HepG2 (cell line): Measurements from ENCODE around the gene TMEFF2. TPM values are rescaled to one million over a fixed set of nuclear protein-coding genes. Genes with fewer than 3 reads are reported as not detected.

Experiments
- ATAC-seq: fragments of 200-7000 bp; cut with Tn5 transposase; 3 replicates; pipeline ENCODE4 v1.9.1; 2020; ENCODE audit warnings: mild to moderate bottlenecking, moderate library complexity
- BruUV-seq: library from RNA; stranded (reverse); fragments of 400-500 nt; replicated peaks from 2 replicates; lab custom pipeline; 2021; lab: Mats Ljungman, UMichigan
- CTCF ChIA-PET: fragments of 300-600 bp; formaldehyde crosslinking; extraction: SDS; loops from one replicate; lab custom pipeline; 2021; ENCODE audit warnings: low total read pairs, inconsistent platforms, low intra/inter-chr PET ratio; lab: Yijun Ruan, JAX
- POLR2A ChIA-PET: fragments of 350-600 bp; sonication (Branson Sonifier 250); formaldehyde crosslinking; loops from one replicate; lab custom pipeline; 2020; ENCODE audit warnings: antibody characterized with exemption, inconsistent platforms; lab: Yijun Ruan, JAX
- DNase-seq: peaks from one replicate; pipeline ENCODE4 v3.0.0-alpha.2; 2015; ENCODE audit warnings: low spot score
- FAIRE-seq: peaks from 3 replicates; lab custom pipeline; 2011; peaks lifted over from hg19 to GRCh38; lab: Jason Lieb, UNC
- H2AFZ ChIP-seq: one replicate; pipeline ENCODE4 v1.6.1; 2011; ENCODE audit warnings: low read length, inconsistent platforms
- H3K27ac ChIP-seq: fragments of 300-600 bp; 3 replicates; pipeline ENCODE4 v1.8.0; 2011; ENCODE audit warnings: mixed run types, mild to moderate bottlenecking, mixed read lengths, low read length, inconsistent platforms; ENCODE audit not compliant: insufficient read depth; ENCODE audit errors: extremely low read length
- H3K27me3 ChIP-seq, 2 experiments: fragments of 200-600 bp in 1 of 2; 2 replicates in 1 of 2; 3 replicates in 1 of 2; pipeline versions ENCODE4 v1.6.0 to v1.8.0; 2011; ENCODE audit warnings: low read length in 2 of 2, mild to moderate bottlenecking in 2 of 2, moderate library complexity in 2 of 2, inconsistent platforms in 1 of 2; ENCODE audit not compliant: insufficient read depth in 2 of 2, control insufficient read depth in 1 of 2
- H3K36me3 ChIP-seq, 2 experiments: fragments of 200-600 bp in 1 of 2; replicated peaks in 1 of 2; 2 replicates in 1 of 2; 3 replicates in 1 of 2; pipeline versions ENCODE4 v1.5.1 to v1.8.0; 2011; ENCODE audit warnings: low read length in 2 of 2, inconsistent platforms in 1 of 2; ENCODE audit not compliant: insufficient read depth in 2 of 2, control insufficient read depth in 1 of 2
- H3K4me1 ChIP-seq: 2 replicates; pipeline ENCODE4 v1.5.1; 2012; ENCODE audit warnings: low read length, inconsistent platforms; ENCODE audit not compliant: insufficient read depth
- H3K4me2 ChIP-seq: 2 replicates; pipeline ENCODE4 v1.6.0; 2011; ENCODE audit warnings: low read depth, low read length, inconsistent platforms
- H3K4me3 ChIP-seq, 3 experiments: fragments of 200-600 bp in 1 of 3; sonication (generic), shearing (Covaris generic) in 1 of 3; replicated peaks in 1 of 3; 2 replicates each; pipeline ENCODE4 v1.5.1; 2011 to 2016; ENCODE audit warnings: low read length in 3 of 3, inconsistent platforms in 2 of 3, low read depth in 2 of 3, mild to moderate bottlenecking in 2 of 3, control low read depth in 1 of 3, mixed read lengths in 1 of 3; ENCODE audit not compliant: insufficient read depth in 1 of 3
- H3K79me2 ChIP-seq: one replicate; pipeline ENCODE4 v1.6.1; 2011; ENCODE audit warnings: low read length, inconsistent platforms; ENCODE audit not compliant: insufficient read depth
- H3K9ac ChIP-seq: 2 replicates; pipeline ENCODE4 v1.6.0; 2011; ENCODE audit warnings: mild to moderate bottlenecking, low read depth, low read length, inconsistent platforms; ENCODE audit not compliant: insufficient read depth
- H3K9me3 ChIP-seq: 2 replicates; pipeline ENCODE4 v1.5.1; 2012; ENCODE audit warnings: mild to moderate bottlenecking, low read length
- H4K20me1 ChIP-seq: 2 replicates; pipeline ENCODE4 v1.6.0; 2011; ENCODE audit warnings: inconsistent platforms, mild to moderate bottlenecking, low read length, moderate library complexity; ENCODE audit not compliant: insufficient read depth
- ARNTL ChIP-seq: sonication (generic); formaldehyde crosslinking; IDR thresholded peaks from 2 replicates; pipeline ENCODE4 v1.4.0; 2020; ENCODE audit warnings: mild to moderate bottlenecking, missing genetic modification reagents
- GZF1 ChIP-seq: sonication (generic); formaldehyde crosslinking; IDR thresholded peaks from 2 replicates; pipeline ENCODE4 v1.5.1; 2020; ENCODE audit warnings: mild to moderate bottlenecking, missing genetic modification reagents
- MAFF ChIP-seq: IDR thresholded peaks from 2 replicates; pipeline ENCODE4 v1.6.1; 2011; ENCODE audit warnings: low read depth, low read length, improper control_type of control experiment
- TAF15 ChIP-seq: fragments of 200-400 bp; formaldehyde crosslinking; IDR thresholded peaks from one replicate; pipeline ENCODE4 v1.6.1; 2018; ENCODE audit warnings: mild to moderate bottlenecking, low read depth, low read length; ENCODE audit not compliant: poor library complexity, severe bottlenecking
- WIZ ChIP-seq: sonication (generic); formaldehyde crosslinking; IDR thresholded peaks from 2 replicates; pipeline ENCODE4 v1.5.1; 2020; ENCODE audit warnings: mild to moderate bottlenecking, missing genetic modification reagents
- ZKSCAN8 ChIP-seq: IDR thresholded peaks from 2 replicates; pipeline ENCODE4 v1.6.1; 2016; ENCODE audit warnings: borderline replicate concordance, missing genetic modification reagents, missing compliant biosample characterization
- ZNF576 ChIP-seq: sonication (generic); formaldehyde crosslinking; IDR thresholded peaks from 2 replicates; pipeline ENCODE4 v1.4.0; 2020; ENCODE audit warnings: mild to moderate bottlenecking, missing genetic modification reagents
- ZNF761 ChIP-seq: sonication (generic); formaldehyde crosslinking; conservative IDR thresholded peaks from 2 replicates; pipeline ENCODE4 v1.4.0; 2020; ENCODE audit warnings: mild to moderate bottlenecking, missing genetic modification reagents
- ZSCAN25 ChIP-seq: sonication (generic); formaldehyde crosslinking; IDR thresholded peaks from 2 replicates; pipeline ENCODE4 v1.8.0; 2022; ENCODE audit warnings: mild to moderate bottlenecking, missing genetic modification reagents
- WGBS: methylation state at CpG from one replicate; pipeline ENCODE4 v1.1.6; 2017; ENCODE audit warnings: low lambda C conversion rate; 5-methylcytosine and 5-hydroxymethylcytosine counted together
- in situ Hi-C: cut with HindIII; loops from 2 replicates; pipeline ENCODE4 v1.10.0; 2017; ENCODE audit warnings: low pct_unique_long_range_greater_than_20kb; ENCODE audit not compliant: extremely low pct_ligation_motif_present
- intact Hi-C: fragments of 100-400 bp; cut with micrococcal nuclease; formaldehyde crosslinking; loops from one replicate; pipeline ENCODE4 v1.10.0; 2022; ENCODE audit not compliant: unreplicated experiment
- polyA plus RNA-seq, 8 experiments: library from polyadenylated mRNA; depleted of rRNA in 3 of 8; stranded (reverse) in 7 of 8; unstranded in 1 of 8; fragments of >200 nt; fragmentation: Illumina TruSeq in 4 of 8; extraction: Trizol in 4 of 8; gene quantifications; 2 replicates each; pipeline versions ENCODE4 v1.2.1 to v1.2.3, GENCODE V29; 2011 to 2016; ENCODE audit warnings: low read depth in 4 of 8, missing spikeins in 1 of 8, mixed read lengths in 1 of 8; ENCODE audit not compliant: insufficient read depth in 1 of 8
- total RNA-seq, 5 experiments: library from RNA; depleted of rRNA; stranded (reverse); fragments of >200 nt; fragmentation: Illumina TruSeq; extraction: Trizol; gene quantifications; 2 replicates each; pipeline ENCODE4 v1.2.3, GENCODE V29; 2016; ENCODE audit warnings: low read depth in 1 of 5

TMEFF2 gene
- total and polyA plus RNA-seq, 2 of the 13 experiments (the other 11 are each of a cell fraction or from before 2014, with no cell fraction given): not detected

DNA sequence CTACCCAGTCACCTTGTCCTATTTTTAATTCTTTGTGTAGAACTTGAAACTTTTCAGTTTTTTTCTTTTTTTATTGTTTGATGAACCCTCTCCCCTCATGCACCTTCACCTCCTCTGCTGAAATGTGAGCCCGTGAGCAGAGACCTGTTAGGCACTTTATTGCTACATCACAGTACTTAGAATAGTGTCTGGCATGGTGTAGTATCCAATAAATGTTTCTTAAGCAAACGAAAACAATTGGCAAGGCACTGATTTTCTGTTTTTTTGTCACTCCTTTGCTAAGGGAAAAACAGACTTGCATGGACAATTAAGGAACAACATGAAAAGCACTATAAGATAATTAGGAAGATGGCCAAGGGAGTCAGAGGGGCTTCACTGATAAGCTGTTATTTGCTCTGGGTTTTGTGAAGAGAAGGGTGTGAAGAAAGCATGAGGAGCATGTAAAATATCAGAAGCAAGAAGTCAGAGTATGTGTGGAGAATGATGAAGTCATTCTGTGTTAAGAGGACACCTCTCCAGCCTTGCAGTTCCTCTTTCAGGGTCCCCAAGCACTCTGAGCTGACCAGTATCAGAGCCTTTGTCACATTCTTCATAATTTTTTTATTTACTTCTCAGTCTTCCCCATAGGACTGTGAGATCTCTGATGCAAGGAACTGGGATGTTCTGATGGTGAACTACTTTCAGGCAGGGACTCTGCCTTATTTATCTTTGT is 248.1 kb downstream of the TMEFF2 start:
- DNase-seq (no peak), FAIRE-seq (no peak)
- H3K27ac ChIP-seq: no peak overlapping the region
- no TSS peak for BruUV-seq
- whole genome bisulfite sequencing: 21% methylated on average over 2 of the region's 2 CpGs
- ChIA-PET CTCF (no interaction called here), POLR2A (no interaction called here)
- no peaks in the 10 kb centered on the region for H3K27me3 ChIP-seq
- H4K20me1 ChIP-seq: no peaks in the 10 kb centered on the region
- peaks cover 8% of the 10 kb centered on the region for H3K4me1 ChIP-seq
- no peak overlapping the region for H2AFZ ChIP-seq
- H3K36me3 ChIP-seq: no peaks in the 10 kb centered on the region
- no peaks in the 10 kb centered on the region for H3K79me2 ChIP-seq
- in situ Hi-C loops: no loop called here
- no peaks in the 10 kb centered on the region for H3K9me3 ChIP-seq
- no peak overlapping the region for H3K4me2 ChIP-seq
- TF ChIP-seq MAFF (no peak), TAF15 (no peak), ZNF576 (CRISPR knock-in tag) (no peak), ZKSCAN8 (CRISPR knock-in tag) (no peak), WIZ (CRISPR knock-in tag) (no peak), ARNTL (CRISPR knock-in tag) (no peak), ZSCAN25 (CRISPR knock-in tag) (no peak), GZF1 (CRISPR knock-in tag) (no peak), ZNF761 (CRISPR knock-in tag) (no peak)
- TF ChIP-seq, all 625 proteins: peak for 0
- Histone ChIP-seq H3K4me3 (no peak overlapping the region), H3K9ac (no peak overlapping the region)
- no peak for ATAC-seq
- intact Hi-C loops: no loop called here
